ENCODE data around the gene RECQL5. TPM values are rescaled to one million over a fixed set of nuclear protein-coding genes. Genes with fewer than 3 reads are reported as not detected.

RECQL5 gene
- total RNA-seq, 1 donor from 2014 or later = 22.7 TPM

DNA sequence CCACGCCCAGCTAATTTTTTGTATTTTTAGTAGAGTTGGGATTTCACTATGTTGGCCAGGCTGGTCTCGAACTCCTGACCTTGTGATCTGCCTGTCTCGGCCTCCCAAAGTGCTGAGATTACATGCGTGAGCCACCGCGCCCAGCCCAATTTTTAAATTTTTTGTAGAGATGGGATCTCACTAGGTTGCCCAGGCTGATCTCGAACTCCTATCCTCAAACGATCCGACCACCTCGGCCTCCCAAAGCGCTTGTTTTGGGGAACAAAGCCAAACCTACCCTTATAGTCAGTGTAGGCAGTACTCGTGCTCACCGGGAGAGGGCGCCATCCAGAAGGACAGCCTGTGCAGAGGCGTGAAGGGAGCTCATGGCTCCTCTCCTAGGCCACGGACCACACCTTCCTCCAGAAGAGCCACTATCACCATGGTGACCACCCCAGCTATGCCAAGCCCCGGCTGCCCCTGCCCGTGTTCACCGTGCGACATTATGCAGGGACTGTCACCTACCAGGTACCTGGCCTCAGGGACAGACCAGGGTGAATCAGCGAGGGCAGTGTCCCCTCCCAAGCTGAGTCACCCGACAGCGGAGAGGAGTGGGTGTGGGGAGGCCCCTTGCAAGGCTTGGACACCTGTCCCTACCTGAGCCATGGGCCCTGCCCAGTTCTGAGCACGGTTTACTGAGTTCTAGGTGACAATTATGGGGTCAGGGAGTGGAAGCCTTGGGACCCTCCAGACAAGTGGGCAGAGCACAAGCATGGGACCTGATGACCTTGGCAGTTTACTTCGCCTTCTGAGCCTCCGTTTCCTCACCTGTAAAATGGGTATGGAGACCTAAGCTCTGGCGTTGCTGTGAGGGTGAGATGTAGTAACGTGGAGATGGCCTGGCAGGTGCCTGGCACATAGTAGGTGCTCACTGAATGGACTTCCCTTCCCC, 65.6 kb downstream of the RECQL5 start:
- no peaks in the 10 kb centered on the region for H3K4me1 ChIP-seq
- no peaks in the 10 kb centered on the region for H4K20me1 ChIP-seq (ENCODE audit: low read depth)
- H3K4me2 ChIP-seq = no peak overlapping the region
- no peaks in the 10 kb centered on the region for H3K36me3 Mint-ChIP-seq
- H3K4me3 ChIP-seq = no peak overlapping the region
- no peaks in the 10 kb centered on the region for H3K36me3 ChIP-seq
- H3K27ac Mint-ChIP-seq = no peak overlapping the region
- H3K9me3 Mint-ChIP-seq = no peaks in the 10 kb centered on the region
- H3F3A ChIP-seq (ENCODE audit: low read depth) = peaks cover 5% of the 10 kb centered on the region
- DNase-seq (ENCODE audit: low spot score) = peak; percentile 75
- peaks cover 2% of the 10 kb centered on the region for H3K27me3 Mint-ChIP-seq (ENCODE audit: insufficient read depth, low read depth)
- H3K79me2 ChIP-seq (ENCODE audit: low read depth) = no peaks in the 10 kb centered on the region
- H3K9me3 ChIP-seq (ENCODE audit: low read depth) = no peaks in the 10 kb centered on the region
- no peaks in the 10 kb centered on the region for H3K27me3 ChIP-seq
- no peak overlapping the region for H3K4me3 Mint-ChIP-seq
- TF ChIP-seq CTCF (IDR thresholded peaks at IDR 0.05) = peak; percentile 83
- no peak for TF ChIP-seq EZH2phosphoT487 (IDR thresholded peaks at IDR 0.05)
- no peak for TF ChIP-seq EZH2 (IDR thresholded peaks at IDR 0.05)
- no peak overlapping the region for H3K27ac ChIP-seq
- H3K9ac ChIP-seq = no peak overlapping the region
- no peak overlapping the region for H2AFZ ChIP-seq (replicated peaks)
- no peaks in the 10 kb centered on the region for H3K4me1 Mint-ChIP-seq

- no peaks in the 10 kb centered on the region for H3K36me3 ChIP-seq
- no peaks in the 10 kb centered on the region for H3K9me3 ChIP-seq (ENCODE audit: low read depth)
- H3K9ac ChIP-seq = no peak overlapping the region
- peaks cover 3% of the 10 kb centered on the region for H3K27me3 Mint-ChIP-seq (ENCODE audit: insufficient read depth, low read depth)
- H4K20me1 ChIP-seq (ENCODE audit: low read depth) = no peaks in the 10 kb centered on the region
- no peaks in the 10 kb centered on the region for H3K4me1 ChIP-seq
- no peak for DNase-seq (ENCODE audit: low spot score)
- no peaks in the 10 kb centered on the region for H3K27me3 ChIP-seq
- no peak overlapping the region for H2AFZ ChIP-seq (replicated peaks)
- no peak overlapping the region for H3K4me2 ChIP-seq
- no peak overlapping the region for H3K27ac ChIP-seq
- no peak for TF ChIP-seq CTCF (IDR thresholded peaks at IDR 0.05)
- TF ChIP-seq EZH2phosphoT487 (IDR thresholded peaks at IDR 0.05) = no peak
- no peaks in the 10 kb centered on the region for H3K4me1 Mint-ChIP-seq
- no peaks in the 10 kb centered on the region for H3K79me2 ChIP-seq (ENCODE audit: low read depth)
- no peak overlapping the region for H3K4me3 ChIP-seq
- H3K9me3 Mint-ChIP-seq = no peaks in the 10 kb centered on the region
- H3F3A ChIP-seq (ENCODE audit: low read depth) = no peaks in the 10 kb centered on the region
- no peak overlapping the region for H3K27ac Mint-ChIP-seq
- H3K36me3 Mint-ChIP-seq = no peaks in the 10 kb centered on the region
- no peak overlapping the region for H3K4me3 Mint-ChIP-seq
Measured at GRCh38 chr17:75596320-75597087, 70.5 kb downstream of the RECQL5 start.

- Histone ChIP-seq H3F3A (ENCODE audit: low read depth) (no peaks in the 10 kb centered on the region), H3K27ac (no peak overlapping the region), H3K4me1 (no peaks in the 10 kb centered on the region), H3K4me2 (no peak overlapping the region), H3K9me3 (ENCODE audit: low read depth) (no peaks in the 10 kb centered on the region), H3K27me3 (no peaks in the 10 kb centered on the region), H3K9ac (no peak overlapping the region), H3K4me3 (no peak overlapping the region), H2AFZ (replicated peaks) (no peak overlapping the region), H3K79me2 (ENCODE audit: low read depth) (no peaks in the 10 kb centered on the region), H4K20me1 (ENCODE audit: low read depth) (no peaks in the 10 kb centered on the region), H3K36me3 (no peaks in the 10 kb centered on the region)
- H3K36me3 Mint-ChIP-seq = no peaks in the 10 kb centered on the region
- no peak overlapping the region for H3K27ac Mint-ChIP-seq
- no peak for DNase-seq (ENCODE audit: low spot score)
- peaks cover 2% of the 10 kb centered on the region for H3K4me1 Mint-ChIP-seq
- no peaks in the 10 kb centered on the region for H3K9me3 Mint-ChIP-seq
- peaks cover 5% of the 10 kb centered on the region for H3K27me3 Mint-ChIP-seq (ENCODE audit: insufficient read depth, low read depth)
- no peak for TF ChIP-seq EZH2phosphoT487 (IDR thresholded peaks at IDR 0.05)
- TF ChIP-seq CTCF (IDR thresholded peaks at IDR 0.05) = no peak
- TF ChIP-seq EZH2 (IDR thresholded peaks at IDR 0.05) = no peak
- no peak overlapping the region for H3K4me3 Mint-ChIP-seq
Measured at GRCh38 chr17:75595920-75596313, 71.0 kb downstream of the RECQL5 start.

Measured in neural progenitor cell (in vitro differentiated cells).